PFSK-1 (cell line): ENCODE data around the gene JMJD1C.

Experiments
- FOXP2 ChIP-seq: optimal IDR thresholded peaks from 2 replicates; pipeline ENCODE3; 2011; ENCODE audit warnings: borderline replicate concordance, control low read depth, inconsistent platforms; ENCODE audit not compliant: insufficient read depth; ENCODE audit errors: extremely low read length, extremely low read depth
- POLR2AphosphoS5 ChIP-seq: IDR thresholded peaks from 2 replicates; pipeline ENCODE4 v1.6.1; 2012; ENCODE audit warnings: low read depth, mild to moderate bottlenecking, control low read depth, low read length, moderate library complexity
- REST ChIP-seq, 2 experiments: IDR thresholded peaks; 2 replicates each; pipeline versions ENCODE4 v1.6.1 to v1.8.0; 2011 to 2012; ENCODE audit warnings: low read depth in 2 of 2, low read length in 2 of 2, control low read depth in 1 of 2, inconsistent platforms in 1 of 2, mild to moderate bottlenecking in 1 of 2, moderate library complexity in 1 of 2; ENCODE audit not compliant: insufficient read depth in 1 of 2
- SIN3A ChIP-seq: IDR thresholded peaks from 2 replicates; pipeline ENCODE4 v1.6.1; 2012; ENCODE audit warnings: mild to moderate bottlenecking, low read length, moderate library complexity, borderline replicate concordance; ENCODE audit not compliant: insufficient read depth
- TAF1 ChIP-seq: IDR thresholded peaks from 2 replicates; pipeline ENCODE4 v1.6.1; 2012; ENCODE audit warnings: low read length, control low read depth, borderline replicate concordance; ENCODE audit not compliant: insufficient read depth

JMJD1C gene

GRCh38 chr10:63414481-63415260 is 51.1 kb downstream of the JMJD1C start:
- TF ChIP-seq POLR2AphosphoS5 (no peak), TAF1 (no peak), REST (IDR thresholded peaks at IDR 0.05; ENCODE audit: insufficient read depth in 1 of 2, low read depth in 2 of 2, low read length in 2 of 2) (no peak), FOXP2 (no peak), SIN3A (no peak)

GRCh38 chr10:63413429-63413828 is 52.3 kb downstream of the JMJD1C start:
- TF ChIP-seq TAF1: no peak
- TF ChIP-seq FOXP2: no peak
- no peak for TF ChIP-seq POLR2AphosphoS5
- TF ChIP-seq REST (IDR thresholded peaks at IDR 0.05; ENCODE audit: insufficient read depth in 1 of 2, low read depth in 2 of 2, low read length in 2 of 2): no peak
- no peak for TF ChIP-seq SIN3A

- TF ChIP-seq TAF1: no peak
- TF ChIP-seq FOXP2: no peak
- TF ChIP-seq POLR2AphosphoS5: no peak
- TF ChIP-seq SIN3A: no peak
- TF ChIP-seq REST (IDR thresholded peaks at IDR 0.05; ENCODE audit: insufficient read depth in 1 of 2, low read depth in 2 of 2, low read length in 2 of 2): no peak
Observed at GRCh38 chr10:63412304-63412703, 53.5 kb downstream of the JMJD1C start.

GRCh38 chr10:63410633-63411032 is 55.1 kb downstream of the JMJD1C start:
- TF ChIP-seq TAF1 (no peak), SIN3A (no peak), REST (IDR thresholded peaks at IDR 0.05; ENCODE audit: insufficient read depth in 1 of 2, low read depth in 2 of 2, low read length in 2 of 2) (no peak), POLR2AphosphoS5 (no peak), FOXP2 (no peak)

GRCh38 chr10:63409465-63410027 is 56.2 kb downstream of the JMJD1C start:
- TF ChIP-seq POLR2AphosphoS5: no peak
- no peak for TF ChIP-seq SIN3A
- TF ChIP-seq REST (IDR thresholded peaks at IDR 0.05; ENCODE audit: insufficient read depth in 1 of 2, low read depth in 2 of 2, low read length in 2 of 2): no peak
- TF ChIP-seq TAF1: no peak
- TF ChIP-seq FOXP2: no peak
